ENCODE measurements around the gene AGO4.

DNA sequence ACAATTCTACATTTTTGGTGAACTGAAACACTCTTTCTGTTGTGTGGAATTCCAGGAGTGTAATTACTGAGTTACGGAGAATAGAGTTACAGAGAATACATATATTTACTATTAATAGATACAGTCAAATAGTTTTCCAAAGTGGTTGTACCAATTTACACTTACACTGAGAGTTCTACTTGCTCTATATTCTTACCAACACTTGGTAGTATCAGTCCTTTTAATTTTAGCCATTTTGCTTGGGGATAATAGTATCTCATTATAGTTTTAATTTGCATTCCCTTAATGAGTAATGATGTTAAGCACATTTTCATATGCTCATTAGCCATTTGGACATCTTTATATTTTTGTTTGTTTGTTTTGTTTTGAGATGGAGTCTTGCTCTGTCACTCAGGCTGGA is 28.9 kb downstream of the AGO4 start:
- no peak for TF ChIP-seq CTCF (IDR thresholded peaks at IDR 0.05)
- TF ChIP-seq POLR2AphosphoS5 (IDR thresholded peaks at IDR 0.05; ENCODE audit: low read depth, low read length) = no peak
- TF ChIP-seq REST (IDR thresholded peaks at IDR 0.05; ENCODE audit: insufficient read depth in 1 of 2, low read depth in 2 of 2, low read length in 1 of 2) = no peak

All from Panc1 (cell line).